SK-N-SH (cell line): Measurements from ENCODE around the gene LEPROT.

Source experiments
- CTCF ChIP-seq: fragments of 200-600 bp; sonication (generic); IDR thresholded peaks from 2 replicates; pipeline ENCODE4 v1.6.1; 2017; ENCODE audit warnings: antibody characterized with exemption, mild to moderate bottlenecking, moderate library complexity
- MAX ChIP-seq: IDR thresholded peaks from 2 replicates; pipeline ENCODE4 v1.4.0; 2012; ENCODE audit warnings: low read depth
- REST ChIP-seq: IDR thresholded peaks from 2 replicates; pipeline ENCODE4 v1.6.1; 2012; ENCODE audit warnings: mild to moderate bottlenecking, low read depth, low read length, moderate library complexity
- SIN3A ChIP-seq: IDR thresholded peaks from 2 replicates; pipeline ENCODE4 v1.6.1; 2012; ENCODE audit warnings: low read depth, mild to moderate bottlenecking, low read length, moderate library complexity, borderline replicate concordance
- TAF1 ChIP-seq: IDR thresholded peaks from 2 replicates; pipeline ENCODE4 v1.6.1; 2012; ENCODE audit warnings: low read depth, mild to moderate bottlenecking, low read length, moderate library complexity, borderline replicate concordance
- TCF12 ChIP-seq: IDR thresholded peaks from 2 replicates; pipeline ENCODE4 v1.4.0; 2012

- TF ChIP-seq CTCF (no peak), SIN3A (no peak), MAX (no peak), TAF1 (no peak), REST (no peak), TCF12 (no peak)
These were observed 58.0 kb downstream of the LEPROT start for GRCh38 chr1:65478379-65479026.
